Islet precursor cell (in vitro differentiated cells): ENCODE measurements around the gene RUNDC3A.
"Not testable (repeated sequence)": the region's sequence is repeated elsewhere in the genome, so short reads cannot be mapped to it uniquely, and the experiment has no call there.

Source experiments
- DNase-seq: peaks from one replicate; pipeline ENCODE4 v3.0.0-alpha.2; 2018

The RUNDC3A gene

GRCh38 chr17:44321246-44322120 is 13.1 kb downstream of the RUNDC3A start:
- DNase-seq: peak; percentile 52

DNA sequence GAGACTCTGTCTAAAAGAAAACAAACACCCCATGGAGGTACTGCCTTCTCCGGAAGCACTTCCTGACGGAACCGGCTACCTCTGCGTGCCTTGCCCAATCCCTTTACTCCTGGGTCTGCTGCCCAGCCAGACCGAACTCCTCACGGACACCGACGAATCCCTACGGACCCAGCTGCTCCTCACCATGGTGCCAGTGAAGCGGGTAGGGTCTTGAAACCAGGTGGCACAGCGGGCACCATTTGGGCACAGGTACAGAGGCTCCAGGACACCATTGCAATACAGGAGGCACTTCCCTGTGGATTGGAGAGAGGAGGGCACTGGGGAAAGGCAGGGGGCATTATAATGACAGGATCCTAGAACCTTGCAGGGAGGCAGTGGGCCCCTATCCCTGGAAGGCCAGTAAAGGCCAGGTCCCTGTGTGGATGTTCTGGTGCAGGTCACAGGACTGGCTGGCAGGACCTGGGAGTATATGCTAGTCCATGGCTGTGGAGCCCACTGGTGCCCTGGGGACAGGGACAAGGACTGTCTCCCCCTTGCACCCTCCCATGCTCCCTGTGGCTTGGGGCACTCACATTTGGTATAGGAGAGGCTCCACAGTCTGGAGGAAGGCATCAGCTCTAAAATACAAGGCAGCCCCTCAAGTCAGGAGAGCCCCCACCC is 14.0 kb downstream of the RUNDC3A start:
- DNase-seq: peak; percentile 47

DNA sequence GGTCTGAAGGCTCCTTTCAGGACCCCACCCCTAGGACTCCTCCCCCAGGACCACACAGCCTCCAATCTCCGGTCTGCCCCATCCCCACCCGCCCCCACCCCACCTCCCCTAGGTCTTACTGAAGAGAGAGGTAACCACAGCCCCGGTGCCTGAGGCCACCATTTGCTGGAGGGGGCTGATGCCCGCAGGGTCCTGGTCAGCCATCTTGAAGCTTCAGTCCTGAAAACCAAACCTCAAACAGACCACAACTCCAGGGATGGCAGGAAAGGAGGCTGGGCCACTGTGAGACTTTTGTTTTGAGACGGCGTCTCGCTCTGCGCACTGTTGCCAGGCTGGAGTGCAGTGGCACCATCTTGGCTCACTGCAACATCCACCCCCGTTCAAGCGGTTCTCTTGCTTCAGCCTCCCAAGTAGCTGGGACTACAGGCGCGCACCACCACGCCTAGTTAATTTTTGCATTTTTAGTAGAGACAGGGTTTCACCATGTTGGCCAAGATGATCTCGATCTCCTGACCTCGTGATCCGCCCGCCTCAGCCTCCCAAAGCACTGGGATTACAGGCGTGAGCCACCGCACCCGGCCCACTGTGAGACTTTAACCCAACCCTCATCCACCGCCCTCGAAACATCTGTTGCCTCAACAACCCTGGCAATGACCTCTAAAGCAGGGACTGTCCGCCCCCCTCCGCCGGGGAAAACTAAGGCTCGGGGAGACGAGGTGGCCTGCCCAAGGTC is 15.1 kb downstream of the RUNDC3A start:
- peak; percentile 46 for DNase-seq

DNA sequence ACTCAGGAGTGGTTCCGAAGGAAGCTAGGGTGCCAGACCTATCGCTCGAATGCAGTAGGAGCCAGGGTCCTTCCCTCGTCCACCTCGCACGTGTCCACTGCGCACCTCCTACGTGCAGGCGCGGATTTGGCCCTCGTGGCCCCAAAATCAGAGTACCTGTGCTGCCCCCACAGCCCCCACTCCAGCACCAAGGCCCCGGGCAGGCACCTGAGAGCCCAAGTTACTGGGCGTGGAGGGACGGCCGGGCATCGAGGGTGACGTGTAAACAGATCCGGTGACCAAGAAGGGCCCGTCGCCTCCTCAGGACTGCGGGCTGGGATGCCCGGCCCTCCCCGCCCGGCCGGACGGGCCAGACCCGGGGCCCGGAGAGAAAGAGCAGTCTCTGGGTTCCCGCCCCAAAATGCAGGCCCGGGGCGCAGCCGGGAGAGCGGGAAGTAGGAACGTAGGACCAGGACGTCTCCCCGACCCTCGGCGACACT is 15.7 kb downstream of the RUNDC3A start:
- peak; percentile 75 for DNase-seq

- peak; percentile 98 for DNase-seq
Observed at GRCh38 chr17:44324571-44325275, 16.3 kb downstream of the RUNDC3A start, which contains the start of gene SLC25A39. TSS of gene SLC25A39 (minus strand) at chr17:44324823. CDS start at chr17:44323562, 1,261 bp downstream.

GRCh38 chr17:44326861-44327444 is 18.6 kb downstream of the RUNDC3A start:
- peak; percentile 99 for DNase-seq

DNA sequence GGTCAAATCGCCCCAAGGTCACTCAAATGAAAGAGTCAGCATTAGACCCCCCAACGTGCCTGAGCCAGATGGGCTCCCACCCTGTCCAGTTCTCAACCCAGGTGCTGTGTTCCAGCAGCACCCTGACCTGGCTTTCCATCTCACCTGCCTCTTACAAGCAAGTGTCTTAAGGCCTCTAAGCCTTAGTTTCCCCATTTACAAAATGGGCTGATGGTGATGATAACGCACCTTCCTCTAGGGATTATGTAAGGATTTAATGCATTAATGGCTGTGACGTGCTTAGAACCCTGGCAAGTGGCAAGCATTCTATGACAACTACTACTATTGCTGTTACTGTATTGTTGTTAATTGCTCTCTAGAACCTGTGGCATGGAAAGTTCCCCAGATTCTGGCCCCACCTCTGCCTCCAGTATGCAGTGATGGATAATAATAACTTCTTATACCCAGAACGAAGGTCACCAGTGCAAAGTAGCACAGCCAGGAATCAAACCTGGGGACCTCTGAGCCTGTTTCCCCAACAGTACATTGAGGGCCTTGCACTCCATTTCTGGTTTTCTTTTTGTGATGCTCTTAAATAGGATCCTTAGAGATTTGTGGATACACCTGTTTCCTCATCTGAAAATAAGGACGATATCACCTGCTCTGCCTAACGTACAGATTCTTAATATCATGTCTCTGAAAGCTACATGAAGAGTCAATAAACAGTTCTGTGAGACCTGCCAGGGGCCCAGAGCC is 19.5 kb downstream of the RUNDC3A start:
- no peak for DNase-seq

DNA sequence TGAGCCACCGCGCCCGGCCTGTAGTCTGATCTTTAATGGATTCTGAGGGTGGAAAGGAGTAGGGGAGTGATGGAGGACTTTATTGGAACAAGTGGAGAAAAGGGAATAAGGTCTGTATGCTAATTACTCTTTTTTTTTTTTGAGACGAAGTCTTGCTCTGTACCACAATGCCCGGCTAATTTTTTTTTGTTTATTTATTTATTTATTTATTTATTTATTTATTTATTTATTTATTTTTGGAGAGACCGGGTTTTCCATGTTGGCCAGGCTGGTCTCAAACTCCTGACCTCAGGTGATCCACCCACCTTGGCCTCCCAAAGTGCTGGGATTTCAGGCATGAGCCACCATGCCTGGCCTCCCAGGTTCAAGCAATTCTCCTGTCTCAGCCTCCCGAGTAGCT is 21.1 kb downstream of the RUNDC3A start:
- not testable (repeated sequence) for DNase-seq

DNA sequence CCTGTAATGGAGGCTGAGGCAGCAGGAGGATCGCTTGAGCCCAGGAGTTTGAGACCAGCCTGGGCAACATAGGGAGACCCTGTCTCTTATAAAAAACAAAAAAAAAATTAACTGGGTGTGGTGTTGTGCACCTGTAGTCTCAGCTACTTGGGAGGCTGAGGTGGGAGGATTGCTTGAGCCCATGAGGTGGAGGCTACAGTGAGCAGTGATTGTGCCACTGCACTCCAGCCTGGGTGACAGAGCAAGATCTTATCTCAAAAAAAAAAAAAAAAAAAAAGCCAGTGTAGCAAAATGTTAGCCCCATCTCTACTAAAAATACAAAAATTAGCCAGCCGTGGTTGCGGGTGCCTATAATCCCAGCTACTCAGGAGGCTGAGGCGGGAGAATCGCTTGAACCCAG is 21.9 kb downstream of the RUNDC3A start:
- DNase-seq: not testable (repeated sequence)

DNA sequence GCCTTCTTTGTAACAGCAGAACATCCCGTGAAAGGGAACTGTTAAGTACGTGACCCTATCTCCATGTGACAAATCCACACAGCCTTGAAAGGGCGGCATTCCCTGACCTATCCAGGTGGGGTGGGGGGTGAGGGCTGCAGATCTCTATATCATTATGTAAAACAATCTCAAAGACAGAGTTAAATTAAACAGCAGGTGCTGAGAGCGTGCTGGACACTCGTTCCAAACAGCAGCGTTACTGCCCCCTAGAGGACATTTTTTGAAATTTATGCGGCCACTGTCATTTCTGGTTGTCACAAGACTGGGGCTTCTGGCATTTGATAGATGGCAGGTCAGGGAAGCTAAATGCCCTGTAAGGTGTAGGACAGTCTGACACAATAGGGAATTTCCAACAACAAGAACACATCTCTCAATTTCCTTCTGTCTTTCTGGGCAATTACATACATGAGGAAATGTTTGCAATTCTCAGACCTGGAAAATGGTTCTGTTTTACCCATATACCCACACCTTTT is 22.9 kb downstream of the RUNDC3A start:
- peak; percentile 91 for DNase-seq

- no peak for DNase-seq
Observed at GRCh38 chr17:44333371-44333770, 25.0 kb downstream of the RUNDC3A start.

- DNase-seq: no peak
Observed at GRCh38 chr17:44334315-44334714, 25.9 kb downstream of the RUNDC3A start.

GRCh38 chr17:44334727-44335126 is 26.3 kb downstream of the RUNDC3A start:
- no peak for DNase-seq

- DNase-seq: no peak
Observed at GRCh38 chr17:44335564-44335963, 27.2 kb downstream of the RUNDC3A start.

DNA sequence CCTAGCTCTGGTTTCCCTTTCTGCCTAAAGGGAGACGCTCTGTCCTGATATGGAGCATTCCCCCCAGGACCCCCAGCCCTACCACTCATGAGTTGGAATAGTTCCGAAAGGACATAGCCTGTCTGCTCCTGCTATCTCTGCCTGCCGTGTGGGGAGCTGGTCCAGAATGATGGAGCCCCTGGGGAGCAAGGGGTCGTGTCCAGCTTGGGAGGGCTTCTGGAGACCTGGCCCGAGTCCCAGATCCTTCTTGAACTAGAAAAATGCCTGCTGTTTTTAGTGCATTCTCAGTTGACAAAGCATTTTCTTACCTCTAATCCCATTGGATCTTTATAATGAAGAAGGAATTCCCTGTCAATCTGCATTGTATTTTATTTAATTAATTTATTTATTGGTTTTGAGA is 27.6 kb downstream of the RUNDC3A start:
- no peak for DNase-seq

- no peak for DNase-seq
Observed at GRCh38 chr17:44338702-44339101, 30.3 kb downstream of the RUNDC3A start.

GRCh38 chr17:44340553-44340952 is 32.2 kb downstream of the RUNDC3A start:
- not testable (repeated sequence) for DNase-seq

DNA sequence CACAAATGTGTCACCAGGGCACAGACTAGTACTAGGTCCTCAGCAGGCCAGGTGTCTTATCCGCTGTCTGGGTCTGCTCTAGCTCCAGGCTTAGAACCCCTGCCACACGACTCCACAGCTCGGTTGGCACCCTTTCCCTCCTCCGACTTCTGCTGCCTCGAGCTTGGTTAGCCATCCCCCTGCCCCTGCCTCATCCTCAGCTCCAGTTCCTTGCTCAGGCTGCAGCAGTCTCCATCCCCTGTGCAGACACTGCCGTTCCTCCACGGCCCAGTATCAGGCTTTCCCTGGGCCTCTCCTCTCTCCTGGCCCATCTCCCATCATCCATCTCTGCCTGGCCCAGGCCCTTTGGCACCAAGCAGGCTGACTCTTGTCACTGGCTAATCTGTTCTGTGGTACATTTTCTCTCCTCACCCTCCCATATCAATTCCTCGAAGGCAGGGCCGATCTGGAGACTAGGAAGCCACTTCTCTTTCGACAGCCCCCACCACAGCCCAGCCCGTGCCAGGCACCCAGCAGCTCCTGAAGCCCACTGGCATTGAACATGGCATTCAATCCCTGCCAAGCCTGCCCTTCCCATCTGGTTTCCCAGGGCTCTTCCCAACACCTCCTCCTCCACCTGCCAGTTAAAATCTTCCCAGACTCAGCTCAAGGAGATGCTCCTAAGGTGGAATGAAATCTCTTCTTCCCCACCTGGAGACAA is 35.3 kb downstream of the RUNDC3A start:
- DNase-seq: no peak

- DNase-seq: peak; percentile 100
Observed at GRCh38 chr17:44344939-44345453, 36.6 kb downstream of the RUNDC3A start, which contains the start of gene GRN. TSS of gene GRN (plus strand) at chr17:44345302. CDS start at chr17:44349165, 3,863 bp downstream.

DNA sequence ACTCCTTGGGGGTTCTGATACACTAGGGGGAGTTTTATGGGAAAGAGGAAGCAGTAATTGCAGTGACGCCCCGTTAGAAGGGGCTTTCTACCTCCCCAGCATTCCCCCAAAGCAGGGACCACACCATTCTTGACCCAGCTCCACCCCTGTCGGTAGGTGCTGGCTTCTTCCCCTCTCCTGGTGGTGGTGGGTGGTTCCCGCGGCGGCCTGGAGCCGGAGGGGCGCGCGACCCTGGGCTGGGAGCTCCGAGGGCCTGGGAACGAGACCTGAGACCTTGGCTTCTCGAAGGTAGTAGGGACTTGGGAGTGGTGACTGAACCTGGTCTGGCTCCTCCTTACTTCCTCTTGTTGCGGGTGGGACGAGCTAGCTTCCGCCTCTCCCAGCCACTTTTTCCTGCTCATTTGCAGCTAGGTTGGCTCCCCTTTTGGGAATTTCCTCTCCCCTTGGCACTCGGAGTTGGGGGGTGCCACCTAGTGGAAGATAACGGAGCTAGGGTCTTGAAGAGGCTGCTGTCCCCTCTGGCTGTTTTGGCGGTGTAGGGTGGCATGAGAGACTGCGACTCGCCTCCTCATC is 37.1 kb downstream of the RUNDC3A start:
- peak; percentile 85 for DNase-seq
